K562 (cell line): ENCODE measurements around the gene GRIA1. TPM values are rescaled to one million over a fixed set of nuclear protein-coding genes. Genes with fewer than 3 reads are reported as not detected.

ENCODE experiments used
- ATAC-seq: fragments of 200-7000 bp; cut with Tn5 transposase; 3 replicates; pipeline ENCODE4 v1.9.1; 2020; ENCODE audit warnings: moderate library complexity
- BruUV-seq: library from RNA; stranded (reverse); fragments of 400-500 nt; replicated peaks from 2 replicates; lab custom pipeline; 2021; lab: Mats Ljungman, UMichigan
- CTCF ChIA-PET: fragments of 300-600 bp; formaldehyde crosslinking; extraction: SDS; loops from one replicate; lab custom pipeline; 2021; ENCODE audit warnings: low intra/inter-chr PET ratio; lab: Yijun Ruan, JAX
- POLR2A ChIA-PET: fragments of 300-600, 350-650 bp; sonication (Branson Sonifier 250); formaldehyde crosslinking; extraction: SDS; loops from one replicate; lab custom pipeline; 2021; ENCODE audit warnings: antibody characterized with exemption, inconsistent platforms; lab: Yijun Ruan, JAX
- DNase-seq, 4 experiments: peaks; one replicate each; pipeline versions ENCODE4 v3.0.0 to v3.0.0-alpha.2; 2011 to 2018; ENCODE audit warnings: low spot score in 3 of 4, mixed read lengths in 3 of 4; ENCODE audit errors: extremely low read depth in 1 of 4
- FAIRE-seq: peaks from 2 replicates; lab custom pipeline; 2011; peaks lifted over from hg19 to GRCh38; lab: Jason Lieb, UNC
- H2AFZ ChIP-seq: 2 replicates; pipeline ENCODE4 v1.6.0; 2011; ENCODE audit warnings: low read depth, low read length, control low read depth, inconsistent platforms
- H3K27ac ChIP-seq: fragments of 200-600 bp; 3 replicates; pipeline ENCODE4 v1.8.0; 2011; ENCODE audit warnings: low read depth, mild to moderate bottlenecking, control low read depth, inconsistent platforms, low read length, moderate library complexity, mixed read lengths; ENCODE audit errors: extremely low read depth
- H3K27me3 ChIP-seq, 2 experiments: fragments of 300-600 bp in 1 of 2; 2 replicates in 1 of 2; 3 replicates in 1 of 2; pipeline versions ENCODE4 v1.6.0 to v1.8.0; 2011; ENCODE audit warnings: inconsistent platforms in 2 of 2, low read length in 2 of 2, mild to moderate bottlenecking in 1 of 2, mixed read lengths in 1 of 2, moderate library complexity in 1 of 2; ENCODE audit not compliant: control insufficient read depth in 2 of 2, insufficient read depth in 2 of 2
- H3K36me3 ChIP-seq: fragments of 300-600 bp; 3 replicates; pipeline ENCODE4 v1.8.0; 2011; ENCODE audit warnings: mild to moderate bottlenecking, low read length, inconsistent platforms; ENCODE audit not compliant: control insufficient read depth, insufficient read depth
- H3K4me1 ChIP-seq, 2 experiments: fragments of 200-600 bp in 1 of 2; replicated peaks in 1 of 2; 2 replicates in 1 of 2; 3 replicates in 1 of 2; pipeline versions ENCODE4 v1.5.1 to v1.8.0; 2011; ENCODE audit warnings: inconsistent platforms in 2 of 2, low read length in 2 of 2, mild to moderate bottlenecking in 1 of 2, mixed read lengths in 1 of 2, moderate library complexity in 1 of 2; ENCODE audit not compliant: control insufficient read depth in 2 of 2, insufficient read depth in 2 of 2
- H3K4me2 ChIP-seq: 2 replicates; pipeline ENCODE4 v1.6.1; 2011; ENCODE audit warnings: low read length, control low read depth, inconsistent platforms, mixed read lengths; ENCODE audit not compliant: insufficient read depth
- H3K4me3 ChIP-seq: fragments of 200-600 bp; sonication (generic), shearing (Covaris generic); 2 replicates; pipeline ENCODE4 v1.5.1; 2016; ENCODE audit warnings: control low read depth, inconsistent platforms
- H3K79me2 ChIP-seq: fragments of 200-600 bp; 3 replicates; pipeline ENCODE4 v1.8.0; 2011; ENCODE audit warnings: low read length, inconsistent platforms; ENCODE audit not compliant: control insufficient read depth, insufficient read depth
- H3K9ac ChIP-seq, 2 experiments: 2 replicates each; pipeline versions ENCODE4 v1.6.0 to v1.6.1; 2011; ENCODE audit warnings: low read depth in 2 of 2, low read length in 2 of 2, control low read depth in 1 of 2, inconsistent platforms in 1 of 2, mild to moderate bottlenecking in 1 of 2, mixed read lengths in 1 of 2; ENCODE audit not compliant: insufficient read depth in 1 of 2
- H3K9me1 ChIP-seq: one replicate; pipeline ENCODE4 v1.6.0; 2011; ENCODE audit warnings: inconsistent platforms, mild to moderate bottlenecking, low read length, moderate library complexity; ENCODE audit not compliant: control insufficient read depth, insufficient read depth
- H3K9me3 ChIP-seq: replicated peaks from 2 replicates; pipeline ENCODE4 v1.5.1; 2011; ENCODE audit warnings: low read depth, low read length, inconsistent platforms; ENCODE audit not compliant: control insufficient read depth, insufficient read depth
- H4K20me1 ChIP-seq: replicated peaks from 2 replicates; pipeline ENCODE4 v1.6.1; 2011; ENCODE audit warnings: low read length, inconsistent platforms, mixed read lengths; ENCODE audit not compliant: control insufficient read depth, insufficient read depth
- ARID1B ChIP-seq: fragments of 450-650 bp; IDR thresholded peaks from 2 replicates; pipeline ENCODE4 v1.6.1; 2016; ENCODE audit warnings: antibody characterized with exemption, mild to moderate bottlenecking, inconsistent platforms
- BDP1 ChIP-seq: IDR thresholded peaks from 3 replicates; pipeline ENCODE4 v1.6.1; 2011; ENCODE audit not compliant: insufficient read length, insufficient read depth
- CBFA2T2 ChIP-seq: fragments of 450-650 bp; conservative IDR thresholded peaks from 2 replicates; pipeline ENCODE4 v1.6.1; 2017; ENCODE audit warnings: mild to moderate bottlenecking
- CBFA2T3 ChIP-seq: fragments of 450-650 bp; IDR thresholded peaks from 2 replicates; pipeline ENCODE4 v1.6.1; 2017
- HDAC6 ChIP-seq: IDR thresholded peaks from 2 replicates; pipeline ENCODE4 v1.6.1; 2012; ENCODE audit warnings: low read depth, mild to moderate bottlenecking, control low read depth, inconsistent platforms, low read length, moderate library complexity
- HNRNPK ChIP-seq: fragments of 200-400 bp; formaldehyde crosslinking; IDR thresholded peaks from one replicate; pipeline ENCODE4 v1.6.1; 2018; ENCODE audit warnings: mild to moderate bottlenecking, low read depth, low read length; ENCODE audit not compliant: poor library complexity, severe bottlenecking
- NFIC ChIP-seq: fragments of 450-650 bp; IDR thresholded peaks from 2 replicates; pipeline ENCODE4 v1.6.1; 2017; ENCODE audit warnings: mild to moderate bottlenecking, inconsistent platforms
- RREB1 ChIP-seq: fragments of 250-450 bp; sonication (Bioruptor Pico); IDR thresholded peaks from 2 replicates; pipeline ENCODE4 v1.4.0; 2020
- TAL1 ChIP-seq: fragments of 450-650 bp; IDR thresholded peaks from 2 replicates; pipeline ENCODE4 v1.6.1; 2016; ENCODE audit warnings: mild to moderate bottlenecking
- ZNF217 ChIP-seq: sonication (generic); formaldehyde crosslinking; IDR thresholded peaks from 2 replicates; pipeline ENCODE4 v1.8.0; 2022; ENCODE audit warnings: mild to moderate bottlenecking, missing genetic modification reagents
- ZNF354B ChIP-seq: fragments of 250-450 bp; sonication (Bioruptor Pico); IDR thresholded peaks from 2 replicates; pipeline ENCODE4 v1.4.0; 2020
- WGBS: fragments of 100-300 bp; shearing (Covaris generic); methylation state at CpG from one replicate; pipeline ENCODE4 v1.1.6; 2016; ENCODE audit warnings: low coverage, mixed read lengths; ENCODE audit not compliant: insufficient coverage; ENCODE audit errors: missing lambda C conversion rate; 5-methylcytosine and 5-hydroxymethylcytosine counted together
- in situ Hi-C: fragments of 300-500 bp; cut with MboI; formaldehyde crosslinking; loops from 4 replicates; pipeline ENCODE4 v1.15.0; 2018; ENCODE audit warnings: inconsistent platforms, mixed read lengths
- intact Hi-C: fragments of 100-400 bp; cut with micrococcal nuclease; formaldehyde crosslinking; loops from 2 replicates; pipeline ENCODE4 v1.14.2; 2022
- polyA plus RNA-seq, 8 experiments: library from polyadenylated mRNA; depleted of rRNA in 4 of 8; stranded (reverse) in 5 of 8; unstranded in 3 of 8; fragments of >200 nt; fragmentation: Nextera tagmentation in 2 of 8; fragmentation: Illumina TruSeq in 1 of 8; extraction: Ambion mirVana in 2 of 8; extraction: Trizol in 1 of 8; gene quantifications; 2 replicates each; pipeline versions ENCODE4 v1.2.1 to v1.2.3, GENCODE V29; 2011 to 2014; ENCODE audit warnings: inconsistent platforms in 1 of 8, missing spikeins in 1 of 8
- total RNA-seq, 7 experiments: library from RNA; depleted of rRNA in 6 of 7; stranded (reverse); fragments of >200 nt in 6 of 7; fragmentation: Illumina TruSeq in 2 of 7; extraction: Trizol in 2 of 7; gene quantifications; 2 replicates each; pipeline versions ENCODE4 v1.2.1 to v1.2.3, GENCODE V29; 2011 to 2021; ENCODE audit warnings: low replicate concordance in 1 of 7

Gene GRIA1
- total and polyA plus RNA-seq, 9 of the 15 experiments (the other 6 are each of a cell fraction or from before 2014, with no cell fraction given): not detected

GRCh38 chr5:153746440-153746839 lies 256.0 kb downstream of the GRIA1 start:
- ChIA-PET POLR2A (interaction anchor here (0.7 to 1.5 kb wide), 2 partner anchors 16 to 1230 kb away, joined by 3 to 4 read pairs; no protein-coding TSS in a partner anchor), CTCF (no interaction called here)
- no peak overlapping the region for H3K27ac ChIP-seq
- no peaks in the 10 kb centered on the region for H3K27me3 ChIP-seq
- no peak for FAIRE-seq
- no peak overlapping the region for H2AFZ ChIP-seq
- no peaks in the 10 kb centered on the region for H3K9me1 ChIP-seq
- BruUV-seq: no TSS peak
- TF ChIP-seq ZNF354B (CRISPR knock-in tag) (no peak), HNRNPK (no peak), BDP1 (no peak), NFIC (no peak), ZNF217 (CRISPR knock-in tag) (no peak)
- intact Hi-C loops (no loop called here), in situ Hi-C loops (no loop called here)
- peaks cover 0 to 23% of the 10 kb centered on the region in 2 experiments; a peak in 2 of 5 replicates for H3K4me1 ChIP-seq
- 35% methylated on average over 3 of the region's 3 CpGs for WGBS
- no peaks in the 10 kb centered on the region for H3K79me2 ChIP-seq
- DNase-seq: no peak
- no peak for ATAC-seq
- no peak overlapping the region for H3K9ac ChIP-seq
- H3K4me3 ChIP-seq: no peak overlapping the region
- no peaks in the 10 kb centered on the region for H4K20me1 ChIP-seq
- H3K4me2 ChIP-seq: no peak overlapping the region
- H3K36me3 ChIP-seq: no peaks in the 10 kb centered on the region
- H3K9me3 ChIP-seq: no peaks in the 10 kb centered on the region

GRCh38 chr5:153748823-153749222 lies 258.4 kb downstream of the GRIA1 start:
- Histone ChIP-seq H3K4me1 (peaks cover 0 to 6% of the 10 kb centered on the region in 2 experiments; a peak in 2 of 5 replicates), H3K9ac (no peak overlapping the region), H3K4me2 (no peak overlapping the region), H3K9me3 (no peaks in the 10 kb centered on the region), H2AFZ (no peak overlapping the region), H3K4me3 (no peak overlapping the region), H3K27me3 (no peaks in the 10 kb centered on the region), H3K79me2 (no peaks in the 10 kb centered on the region), H4K20me1 (no peaks in the 10 kb centered on the region), H3K9me1 (no peaks in the 10 kb centered on the region), H3K27ac (no peak overlapping the region), H3K36me3 (no peaks in the 10 kb centered on the region)
- ChIA-PET POLR2A (no interaction called here), CTCF (no interaction called here)
- BruUV-seq: no TSS peak
- peak in 2 of 4 experiments; percentile 24 to 32 for DNase-seq
- in situ Hi-C loops: no loop called here
- 4% methylated on average over 2 of the region's 2 CpGs for WGBS
- intact Hi-C loops: no loop called here
- FAIRE-seq: no peak
- peak; percentile 67 for ATAC-seq
- TF ChIP-seq TAL1 (peak; percentile 46; the same call in 1 of the 2 replicates), HDAC6 (no peak), RREB1 (CRISPR knock-in tag) (no peak), CBFA2T3 (peak; percentile 82), ARID1B (peak; percentile 54; the same call in 1 of the 2 replicates), CBFA2T2 (peak; percentile 64)
